Fibroblast of pulmonary artery (primary cell): Measurements from ENCODE around the gene ROBO1.

Experiments used
- DNase-seq: peaks from one replicate; pipeline ENCODE4 v3.0.0-alpha.2; 2010; ENCODE audit warnings: low read depth
- H3K4me3 ChIP-seq: replicated peaks from 2 replicates; pipeline ENCODE4 v1.5.1; 2011; ENCODE audit warnings: low read depth, mild to moderate bottlenecking, control low read depth, low read length, moderate library complexity
- TF ChIP-seq, protein P1 (sequence below): IDR thresholded peaks from 2 replicates; pipeline ENCODE4 v1.5.1; 2011; ENCODE audit warnings: mild to moderate bottlenecking, control low read depth, low read length, inconsistent platforms; ENCODE audit errors: missing control alignments

Gene ROBO1

GRCh38 chr3:78991656-78992055 is 776.1 kb downstream of the ROBO1 start:
- DNase-seq = no peak
- H3K4me3 ChIP-seq = no peak overlapping the region
- TF ChIP-seq, protein P1, sequence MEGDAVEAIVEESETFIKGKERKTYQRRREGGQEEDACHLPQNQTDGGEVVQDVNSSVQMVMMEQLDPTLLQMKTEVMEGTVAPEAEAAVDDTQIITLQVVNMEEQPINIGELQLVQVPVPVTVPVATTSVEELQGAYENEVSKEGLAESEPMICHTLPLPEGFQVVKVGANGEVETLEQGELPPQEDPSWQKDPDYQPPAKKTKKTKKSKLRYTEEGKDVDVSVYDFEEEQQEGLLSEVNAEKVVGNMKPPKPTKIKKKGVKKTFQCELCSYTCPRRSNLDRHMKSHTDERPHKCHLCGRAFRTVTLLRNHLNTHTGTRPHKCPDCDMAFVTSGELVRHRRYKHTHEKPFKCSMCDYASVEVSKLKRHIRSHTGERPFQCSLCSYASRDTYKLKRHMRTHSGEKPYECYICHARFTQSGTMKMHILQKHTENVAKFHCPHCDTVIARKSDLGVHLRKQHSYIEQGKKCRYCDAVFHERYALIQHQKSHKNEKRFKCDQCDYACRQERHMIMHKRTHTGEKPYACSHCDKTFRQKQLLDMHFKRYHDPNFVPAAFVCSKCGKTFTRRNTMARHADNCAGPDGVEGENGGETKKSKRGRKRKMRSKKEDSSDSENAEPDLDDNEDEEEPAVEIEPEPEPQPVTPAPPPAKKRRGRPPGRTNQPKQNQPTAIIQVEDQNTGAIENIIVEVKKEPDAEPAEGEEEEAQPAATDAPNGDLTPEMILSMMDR = no peak

- H3K4me3 ChIP-seq = no peak overlapping the region
- DNase-seq = no peak
- TF ChIP-seq, protein P1 = no peak
Measured at GRCh38 chr3:78990156-78990555, 777.6 kb downstream of the ROBO1 start.

- no peak overlapping the region for H3K4me3 ChIP-seq
- TF ChIP-seq, protein P1 = peak; percentile 56
- peak; percentile 53 for DNase-seq
Measured at GRCh38 chr3:78988324-78988723, 779.5 kb downstream of the ROBO1 start.

DNA sequence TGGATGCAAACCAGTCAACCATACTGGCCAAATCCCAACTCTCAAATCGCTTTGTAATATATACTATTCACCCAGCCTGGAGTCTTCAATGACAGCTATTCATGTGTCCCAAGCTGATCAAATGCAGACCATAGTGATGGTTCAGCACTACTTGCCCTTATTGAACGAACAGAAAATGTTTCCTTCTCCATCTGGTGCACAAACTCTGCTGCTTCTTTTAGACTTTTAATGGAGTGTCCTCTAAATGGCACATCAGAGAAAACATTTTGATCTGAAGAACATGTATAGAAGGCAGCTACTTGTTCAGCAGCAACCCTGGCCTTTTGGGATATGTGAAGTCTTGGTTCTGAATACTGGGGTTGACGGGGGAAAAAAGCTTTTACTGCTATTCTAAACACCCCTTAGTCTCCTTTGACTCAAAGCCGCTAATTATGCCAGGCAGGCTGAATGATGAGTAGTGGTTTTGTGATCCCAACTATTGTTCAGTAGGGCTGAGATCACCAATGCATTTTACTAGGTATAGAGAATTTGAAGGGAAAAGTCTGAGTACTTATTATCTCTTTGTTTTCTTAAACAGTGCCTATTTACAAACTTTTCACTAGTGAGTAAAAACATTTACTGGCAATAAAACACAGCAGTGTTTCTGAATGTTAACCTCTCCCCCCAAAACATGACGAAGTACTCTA is 781.2 kb downstream of the ROBO1 start:
- DNase-seq = no peak
- TF ChIP-seq, protein P1 = no peak
- H3K4me3 ChIP-seq = no peak overlapping the region

GRCh38 chr3:78985981-78986380 is 781.8 kb downstream of the ROBO1 start:
- TF ChIP-seq, protein P1 = no peak
- H3K4me3 ChIP-seq = no peak overlapping the region
- no peak for DNase-seq

GRCh38 chr3:78979028-78979427 is 788.8 kb downstream of the ROBO1 start:
- H3K4me3 ChIP-seq = no peak overlapping the region
- DNase-seq = no peak
- TF ChIP-seq, protein P1 = no peak

DNA sequence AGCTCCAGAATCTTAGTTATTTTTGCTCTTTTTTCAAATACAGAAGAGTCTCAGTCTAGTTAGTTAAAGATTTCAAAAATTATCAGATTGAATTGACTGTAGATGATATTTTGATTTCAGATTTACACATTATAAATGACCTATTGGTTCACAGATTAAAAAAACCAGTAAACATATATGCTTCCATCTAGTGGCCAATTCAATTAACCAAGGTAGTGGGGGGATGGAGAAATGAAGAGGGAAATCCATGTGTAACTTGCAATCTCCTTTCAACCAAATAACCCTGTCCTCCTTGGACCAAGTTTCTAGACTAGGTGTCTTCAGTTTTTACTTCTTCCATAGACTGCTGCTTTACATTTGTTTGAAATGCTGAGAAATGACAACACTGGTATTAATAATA is 789.8 kb downstream of the ROBO1 start:
- peak; percentile 52 for DNase-seq
- TF ChIP-seq, protein P1 = peak; percentile 57
- no peak overlapping the region for H3K4me3 ChIP-seq
